ENCODE measurements around the gene FEN1.

The FEN1 gene

DNA sequence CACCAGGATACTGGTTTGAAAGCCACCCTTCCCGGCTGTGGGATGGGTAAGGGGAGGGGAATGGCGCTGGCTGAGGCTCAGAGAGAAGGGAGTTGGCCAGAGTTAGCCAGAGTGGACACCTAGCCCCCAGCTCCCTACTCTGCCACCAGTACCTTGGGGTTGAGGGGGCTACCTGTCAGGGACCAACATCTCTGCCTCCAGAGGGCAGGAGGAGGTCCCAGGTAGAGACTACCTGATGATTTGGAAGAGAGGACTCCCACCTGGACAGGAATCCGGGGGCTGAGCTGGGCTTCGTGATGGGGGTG, 36.6 kb upstream of the FEN1 start:
- no peak overlapping the region for H3K4me3 ChIP-seq (ENCODE audit: low read length)
- no peak for DNase-seq (ENCODE audit: low read depth, low spot score)

- no peak overlapping the region for H3K4me3 ChIP-seq (ENCODE audit: low read length)
- no peak for DNase-seq (ENCODE audit: low read depth, low spot score)
These were observed 36.1 kb upstream of the FEN1 start for GRCh38 chr11:61756452-61757212.

GRCh38 chr11:61757213-61757862, 35.4 kb upstream of the FEN1 start:
- H3K4me3 ChIP-seq (ENCODE audit: low read length), result no peak overlapping the region
- DNase-seq (ENCODE audit: low read depth, low spot score), result no peak

DNA sequence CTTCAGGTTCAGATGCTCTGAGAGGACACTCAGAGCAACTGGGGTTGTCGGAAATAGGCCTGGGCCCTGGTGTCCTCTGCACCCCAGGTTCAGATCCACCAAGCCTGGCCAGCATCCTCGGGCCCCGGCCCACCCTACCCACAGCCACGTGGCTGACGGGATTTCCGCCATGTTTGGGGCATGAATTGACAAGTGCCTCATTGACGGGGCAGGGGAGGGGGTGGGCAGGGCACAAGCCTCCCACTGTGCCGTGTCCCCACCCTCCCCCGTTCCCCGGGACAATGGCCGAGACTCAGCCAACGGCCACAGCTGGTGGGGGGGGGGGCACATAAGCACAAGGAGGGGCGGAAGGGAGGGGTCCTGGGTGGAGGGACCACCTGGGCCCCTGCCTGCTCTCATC, 31.8 kb upstream of the FEN1 start:
- DNase-seq (ENCODE audit: low read depth, low spot score), result no peak
- no peak overlapping the region for H3K4me3 ChIP-seq (ENCODE audit: low read length)

- H3K4me3 ChIP-seq (ENCODE audit: low read length), result no peak overlapping the region
- DNase-seq (ENCODE audit: low read depth, low spot score), result no peak
These were observed 31.1 kb upstream of the FEN1 start for GRCh38 chr11:61761440-61762222.

DNA sequence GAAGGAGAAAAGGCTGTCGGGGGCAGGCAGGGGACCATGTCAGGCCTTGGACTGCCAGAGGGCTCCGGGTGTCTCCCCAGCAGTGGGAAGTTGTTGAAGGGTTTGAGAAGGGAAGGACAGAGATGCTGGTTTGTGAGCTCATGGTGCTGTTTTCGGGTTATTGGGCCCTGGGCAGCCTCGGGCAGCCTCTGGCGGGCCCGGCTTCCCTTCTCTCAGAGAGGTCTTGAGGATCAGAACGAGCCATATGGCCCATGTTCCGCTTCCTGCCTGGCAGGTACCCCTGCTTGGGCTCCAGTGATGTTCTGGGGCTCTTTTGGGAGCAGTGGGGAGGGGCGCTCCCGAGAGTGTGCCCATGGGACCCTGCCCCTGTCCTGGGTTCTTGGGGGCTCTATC, 30.5 kb upstream of the FEN1 start:
- DNase-seq (ENCODE audit: low read depth, low spot score), result no peak
- H3K4me3 ChIP-seq (ENCODE audit: low read length), result no peak overlapping the region

DNA sequence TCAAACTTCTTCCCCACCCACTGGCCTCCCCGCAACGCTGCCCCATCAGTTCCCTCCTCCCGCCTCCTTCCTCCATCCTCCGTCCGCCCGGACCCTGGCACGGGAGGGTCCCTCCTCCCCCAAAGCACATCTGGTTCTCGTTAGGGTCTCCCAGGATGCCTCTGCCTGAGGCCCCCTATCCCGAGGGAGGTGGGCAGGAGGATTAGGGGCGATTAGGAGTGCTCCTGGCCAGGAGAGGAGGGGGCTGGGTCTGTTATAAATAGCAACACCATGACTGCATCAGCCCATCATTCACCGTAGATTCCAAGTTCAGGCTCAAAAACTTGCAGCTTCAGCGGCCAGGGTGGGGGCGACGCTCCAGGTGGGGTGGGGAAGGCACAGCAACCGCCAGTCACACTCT, 29.9 kb upstream of the FEN1 start:
- DNase-seq (ENCODE audit: low read depth, low spot score), result no peak
- H3K4me3 ChIP-seq (ENCODE audit: low read length), result no peak overlapping the region

DNA sequence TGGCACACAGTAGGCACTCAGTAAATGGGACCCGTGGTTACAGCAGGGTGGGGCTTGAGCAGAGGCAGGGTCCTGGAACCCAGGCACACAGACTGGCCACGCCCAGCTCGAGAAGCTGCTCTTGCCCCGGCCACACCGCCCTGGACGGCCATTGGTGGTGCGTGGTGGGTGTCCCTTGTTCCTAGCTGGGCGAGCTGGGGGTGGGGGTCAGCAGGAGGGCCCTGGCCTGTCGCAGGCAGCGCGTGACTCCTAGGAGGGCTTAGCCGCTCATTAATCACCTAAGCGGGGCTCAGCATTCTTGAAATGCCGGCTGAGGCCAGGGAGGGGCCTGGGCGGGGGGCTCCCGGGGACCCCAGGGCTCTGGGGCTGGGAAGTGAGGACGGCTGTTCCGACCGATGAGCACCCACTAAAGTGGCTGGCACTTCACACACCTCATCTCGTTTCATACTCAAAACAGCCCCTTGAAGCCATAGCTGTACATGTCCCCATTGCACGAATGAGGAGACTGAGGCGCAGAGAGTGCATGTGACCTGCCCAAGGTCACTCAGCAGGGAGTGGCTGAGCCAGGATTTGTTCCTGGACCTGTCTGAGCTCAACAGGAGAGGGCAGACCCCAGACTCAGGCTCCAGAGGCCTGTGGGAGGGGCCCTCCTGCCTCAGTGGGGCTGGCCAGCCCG, 28.6 kb upstream of the FEN1 start:
- no peak overlapping the region for H3K4me3 ChIP-seq (ENCODE audit: low read length)
- DNase-seq (ENCODE audit: low read depth, low spot score), result no peak

- no peak overlapping the region for H3K4me3 ChIP-seq (ENCODE audit: low read length)
- no peak for DNase-seq (ENCODE audit: low read depth, low spot score)
These were observed 28.0 kb upstream of the FEN1 start for GRCh38 chr11:61764606-61765260.

DNA sequence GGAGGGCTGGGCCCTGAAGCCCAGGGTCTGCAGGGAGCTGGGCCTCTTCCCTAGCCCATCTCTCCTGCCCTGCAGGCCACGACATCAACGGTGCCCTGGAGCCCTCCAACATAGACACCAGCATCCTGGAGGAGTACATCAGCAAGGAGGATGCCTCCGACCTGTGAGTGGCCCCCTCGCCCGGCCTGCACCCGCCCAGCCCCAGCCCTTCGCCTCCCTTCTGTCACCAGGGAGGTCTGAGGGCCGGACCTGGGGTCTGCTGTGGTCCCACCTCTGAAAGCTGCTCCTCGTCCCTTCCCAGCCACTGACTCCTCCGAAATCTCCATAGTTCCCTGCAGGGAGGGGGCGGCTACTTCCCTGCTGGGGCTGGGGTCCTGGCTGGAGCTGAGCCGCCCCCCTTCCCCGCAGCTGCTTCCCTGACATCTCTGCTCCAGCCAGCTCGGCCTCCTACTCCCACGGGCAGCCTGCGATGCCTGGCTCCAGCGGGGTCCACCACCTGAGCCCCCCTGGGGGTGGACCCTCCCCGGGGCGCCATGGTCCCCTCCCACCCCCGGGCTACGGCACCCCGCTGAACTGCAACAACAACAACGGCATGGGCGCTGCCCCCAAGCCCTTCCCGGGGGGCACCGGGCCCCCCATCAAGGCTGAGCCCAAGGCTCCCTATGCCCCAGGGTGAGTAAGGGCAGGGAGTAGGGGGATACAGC, 27.0 kb upstream of the FEN1 start:
- no peak for DNase-seq (ENCODE audit: low read depth, low spot score)
- no peak overlapping the region for H3K4me3 ChIP-seq (ENCODE audit: low read length)

- no peak overlapping the region for H3K4me3 ChIP-seq (ENCODE audit: low read length)
- no peak for DNase-seq (ENCODE audit: low read depth, low spot score)
These were observed 26.3 kb upstream of the FEN1 start for GRCh38 chr11:61766353-61766841.

DNA sequence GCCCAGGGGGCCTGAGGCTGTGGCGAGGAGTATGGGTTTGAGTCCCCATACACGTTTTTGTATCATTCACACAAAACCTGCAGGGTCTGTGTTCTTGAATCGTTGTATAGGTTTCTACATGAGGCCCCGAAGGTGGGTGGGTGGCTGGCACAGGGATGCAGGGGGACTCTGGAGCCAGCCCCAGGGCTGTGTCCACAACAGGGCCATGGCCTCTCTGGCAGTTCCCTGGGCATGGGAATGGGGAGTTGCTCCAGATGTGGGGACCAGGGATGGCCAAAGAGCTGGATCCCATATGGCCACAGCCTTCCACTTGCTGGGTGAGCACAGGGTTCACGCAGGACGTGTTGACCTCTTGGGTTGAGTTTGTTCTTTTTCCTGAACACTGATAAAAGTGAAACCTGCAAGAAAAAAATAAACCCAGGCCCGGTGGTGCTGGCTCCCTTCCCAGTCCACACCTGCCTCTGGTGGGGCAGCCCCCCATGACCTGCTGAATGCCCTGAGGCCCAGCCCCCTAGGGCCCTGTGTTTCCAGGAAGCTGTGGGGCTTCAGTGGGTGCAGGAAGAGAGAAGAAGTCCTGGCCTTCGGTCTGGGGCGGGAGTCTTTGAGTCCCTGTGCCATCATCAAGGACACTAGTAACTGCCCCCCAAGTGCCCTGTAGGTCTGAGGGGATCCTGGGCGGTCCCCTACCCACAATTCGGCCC, 24.2 kb upstream of the FEN1 start:
- no peak for DNase-seq (ENCODE audit: low read depth, low spot score)
- no peak overlapping the region for H3K4me3 ChIP-seq (ENCODE audit: low read length)

DNA sequence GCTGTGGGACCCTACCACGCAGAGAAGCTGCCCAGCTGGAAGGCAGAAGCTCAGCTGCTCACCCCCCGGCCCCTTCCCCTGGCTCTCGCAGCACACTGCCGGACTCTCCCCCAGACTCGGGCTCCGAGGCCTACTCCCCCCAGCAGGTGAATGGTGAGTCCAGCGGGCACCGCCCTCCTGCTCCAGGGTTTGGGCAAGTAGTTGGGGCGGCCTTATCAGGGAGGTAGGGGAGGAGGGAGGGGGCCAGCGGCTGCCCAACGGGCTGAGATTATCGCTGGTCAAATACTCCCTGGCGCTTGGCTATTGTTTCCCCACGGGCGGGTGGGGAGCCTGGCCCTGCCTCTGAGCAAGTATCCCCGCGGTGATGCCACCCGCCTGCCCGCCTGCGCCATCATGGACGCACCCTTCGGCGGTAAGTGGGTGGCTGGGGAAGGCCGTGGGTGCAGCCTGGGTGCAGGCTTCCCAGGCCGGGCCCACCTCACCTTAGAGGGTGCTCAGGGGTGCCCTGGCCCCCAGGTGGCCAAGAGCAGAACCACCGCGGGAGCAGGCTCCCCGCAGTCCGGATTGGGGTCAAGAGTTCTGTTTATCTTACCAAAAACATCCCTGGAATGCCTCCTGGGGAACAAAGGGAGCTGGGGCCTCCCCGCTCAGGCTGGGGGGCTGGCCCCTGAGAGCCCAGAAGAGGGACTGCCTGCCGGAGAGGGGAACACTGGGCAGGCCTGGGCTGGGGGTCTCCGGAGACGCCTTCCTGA, 23.4 kb upstream of the FEN1 start:
- H3K4me3 ChIP-seq (ENCODE audit: low read length), result no peak overlapping the region
- no peak for DNase-seq (ENCODE audit: low read depth, low spot score)

GRCh38 chr11:61769946-61770683, 22.6 kb upstream of the FEN1 start:
- DNase-seq (ENCODE audit: low read depth, low spot score), result no peak
- H3K4me3 ChIP-seq (ENCODE audit: low read length), result no peak overlapping the region

GRCh38 chr11:61771195-61771894, 21.4 kb upstream of the FEN1 start:
- DNase-seq (ENCODE audit: low read depth, low spot score), result no peak

GRCh38 chr11:61771985-61772455, 20.7 kb upstream of the FEN1 start:
- no peak overlapping the region for H3K4me3 ChIP-seq (ENCODE audit: low read length)
- DNase-seq (ENCODE audit: low read depth, low spot score), result no peak

More at GRCh38 chr11:61771195-61771894, 21.4 kb upstream of the FEN1 start:
- H3K4me3 ChIP-seq (ENCODE audit: low read length), result no peak overlapping the region

Measured in Jurkat, Clone E6-1 (cell line).